HL-60 (cell line): Measurements from ENCODE around the gene HMGCS2.

ENCODE experiments used
- CTCF ChIP-seq: IDR thresholded peaks from one replicate; pipeline ENCODE4 v1.5.1; 2011; ENCODE audit warnings: low read length, control low read depth, inconsistent platforms; ENCODE audit not compliant: insufficient read depth
- GABPA ChIP-seq: IDR thresholded peaks from 2 replicates; pipeline ENCODE4 v1.6.1; 2012; ENCODE audit warnings: low read depth
- POLR2AphosphoS5 ChIP-seq: IDR thresholded peaks from 2 replicates; pipeline ENCODE4 v1.6.1; 2012; ENCODE audit warnings: low read depth
- REST ChIP-seq: IDR thresholded peaks from 2 replicates; pipeline ENCODE4 v1.6.1; 2012; ENCODE audit warnings: low read depth; ENCODE audit not compliant: insufficient replicate concordance

GRCh38 chr1:119779869-119780356, 11.2 kb upstream of the HMGCS2 start:
- no peak for TF ChIP-seq CTCF
- no peak for TF ChIP-seq REST
- no peak for TF ChIP-seq GABPA
- no peak for TF ChIP-seq POLR2AphosphoS5
